Measurements from ENCODE around the gene KRTAP20-4.

DNA sequence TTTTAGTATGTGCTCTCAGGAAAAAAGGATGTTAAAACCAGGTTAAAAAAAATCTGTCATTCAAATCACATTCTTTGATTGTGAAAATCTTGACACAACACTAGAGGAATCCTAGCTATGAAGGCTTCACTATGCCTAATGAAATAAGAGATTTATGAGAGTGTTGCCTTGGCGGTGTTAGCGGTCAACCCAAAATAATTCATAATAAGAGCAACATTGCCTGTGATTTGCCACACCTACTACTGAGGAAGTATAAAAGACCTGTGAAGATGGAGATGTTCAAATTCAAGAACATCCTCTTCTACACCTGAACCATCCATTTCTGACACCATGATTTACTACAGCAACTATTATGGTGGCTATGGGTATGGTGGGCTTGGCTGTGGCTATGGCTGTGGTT is 4.3 kb upstream of the KRTAP20-4 start, which contains the start of gene KRTAP20-1:
- TF ChIP-seq, protein P1, sequence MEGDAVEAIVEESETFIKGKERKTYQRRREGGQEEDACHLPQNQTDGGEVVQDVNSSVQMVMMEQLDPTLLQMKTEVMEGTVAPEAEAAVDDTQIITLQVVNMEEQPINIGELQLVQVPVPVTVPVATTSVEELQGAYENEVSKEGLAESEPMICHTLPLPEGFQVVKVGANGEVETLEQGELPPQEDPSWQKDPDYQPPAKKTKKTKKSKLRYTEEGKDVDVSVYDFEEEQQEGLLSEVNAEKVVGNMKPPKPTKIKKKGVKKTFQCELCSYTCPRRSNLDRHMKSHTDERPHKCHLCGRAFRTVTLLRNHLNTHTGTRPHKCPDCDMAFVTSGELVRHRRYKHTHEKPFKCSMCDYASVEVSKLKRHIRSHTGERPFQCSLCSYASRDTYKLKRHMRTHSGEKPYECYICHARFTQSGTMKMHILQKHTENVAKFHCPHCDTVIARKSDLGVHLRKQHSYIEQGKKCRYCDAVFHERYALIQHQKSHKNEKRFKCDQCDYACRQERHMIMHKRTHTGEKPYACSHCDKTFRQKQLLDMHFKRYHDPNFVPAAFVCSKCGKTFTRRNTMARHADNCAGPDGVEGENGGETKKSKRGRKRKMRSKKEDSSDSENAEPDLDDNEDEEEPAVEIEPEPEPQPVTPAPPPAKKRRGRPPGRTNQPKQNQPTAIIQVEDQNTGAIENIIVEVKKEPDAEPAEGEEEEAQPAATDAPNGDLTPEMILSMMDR (IDR thresholded peaks at IDR 0.05) = no peak
- TF ChIP-seq POLR2A (IDR thresholded peaks at IDR 0.05; ENCODE audit: low read length) (no peak), MAZ (IDR thresholded peaks at IDR 0.05; ENCODE audit: borderline replicate concordance, low read depth, low read length) (no peak), CHD2 (IDR thresholded peaks at IDR 0.05; ENCODE audit: low read length, partially characterized antibody) (no peak), EP300 (IDR thresholded peaks at IDR 0.05) (no peak), KDM5A (IDR thresholded peaks at IDR 0.05) (no peak), ESRRA (IDR thresholded peaks at IDR 0.05; ENCODE audit: borderline replicate concordance, low read length) (no peak), JUN (IDR thresholded peaks at IDR 0.05) (no peak), CBX8 (IDR thresholded peaks at IDR 0.05) (no peak), CEBPB (IDR thresholded peaks at IDR 0.05) (no peak)
- TF ChIP-seq, protein P2, sequence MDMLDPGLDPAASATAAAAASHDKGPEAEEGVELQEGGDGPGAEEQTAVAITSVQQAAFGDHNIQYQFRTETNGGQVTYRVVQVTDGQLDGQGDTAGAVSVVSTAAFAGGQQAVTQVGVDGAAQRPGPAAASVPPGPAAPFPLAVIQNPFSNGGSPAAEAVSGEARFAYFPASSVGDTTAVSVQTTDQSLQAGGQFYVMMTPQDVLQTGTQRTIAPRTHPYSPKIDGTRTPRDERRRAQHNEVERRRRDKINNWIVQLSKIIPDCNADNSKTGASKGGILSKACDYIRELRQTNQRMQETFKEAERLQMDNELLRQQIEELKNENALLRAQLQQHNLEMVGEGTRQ (IDR thresholded peaks at IDR 0.05) = no peak
- TF ChIP-seq, protein P3, sequence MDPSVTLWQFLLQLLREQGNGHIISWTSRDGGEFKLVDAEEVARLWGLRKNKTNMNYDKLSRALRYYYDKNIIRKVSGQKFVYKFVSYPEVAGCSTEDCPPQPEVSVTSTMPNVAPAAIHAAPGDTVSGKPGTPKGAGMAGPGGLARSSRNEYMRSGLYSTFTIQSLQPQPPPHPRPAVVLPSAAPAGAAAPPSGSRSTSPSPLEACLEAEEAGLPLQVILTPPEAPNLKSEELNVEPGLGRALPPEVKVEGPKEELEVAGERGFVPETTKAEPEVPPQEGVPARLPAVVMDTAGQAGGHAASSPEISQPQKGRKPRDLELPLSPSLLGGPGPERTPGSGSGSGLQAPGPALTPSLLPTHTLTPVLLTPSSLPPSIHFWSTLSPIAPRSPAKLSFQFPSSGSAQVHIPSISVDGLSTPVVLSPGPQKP (IDR thresholded peaks at IDR 0.05; ENCODE audit: low read depth, low read length) = no peak
- TF ChIP-seq, protein P4, sequence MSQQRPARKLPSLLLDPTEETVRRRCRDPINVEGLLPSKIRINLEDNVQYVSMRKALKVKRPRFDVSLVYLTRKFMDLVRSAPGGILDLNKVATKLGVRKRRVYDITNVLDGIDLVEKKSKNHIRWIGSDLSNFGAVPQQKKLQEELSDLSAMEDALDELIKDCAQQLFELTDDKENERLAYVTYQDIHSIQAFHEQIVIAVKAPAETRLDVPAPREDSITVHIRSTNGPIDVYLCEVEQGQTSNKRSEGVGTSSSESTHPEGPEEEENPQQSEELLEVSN (IDR thresholded peaks at IDR 0.05; ENCODE audit: borderline replicate concordance, low read depth) = no peak

Measured in A549 (cell line).